ENCODE results near the gene ST3GAL2.

Gene ST3GAL2

GRCh38 chr16:70438969-70439862 lies at the start of gene ST3GAL2:
ST3GAL2 (minus strand) TSS chr16:70439100; CDS start chr16:70398530, 40,570 bp downstream.
- FAIRE-seq (no peak), DNase-seq (ENCODE audit: low spot score) (peak; percentile 95)

GRCh38 chr16:70484867-70485266 lies 46.0 kb upstream of the ST3GAL2 start:
- DNase-seq (ENCODE audit: low spot score) = no peak
- no peak for FAIRE-seq

GRCh38 chr16:70483426-70483825 lies 44.5 kb upstream of the ST3GAL2 start:
- FAIRE-seq = no peak
- DNase-seq (ENCODE audit: low spot score) = no peak

GRCh38 chr16:70482624-70483023 lies 43.7 kb upstream of the ST3GAL2 start:
- FAIRE-seq (no peak), DNase-seq (ENCODE audit: low spot score) (no peak)

- FAIRE-seq (no peak), DNase-seq (ENCODE audit: low spot score) (no peak)
Measured at GRCh38 chr16:70481929-70482536, 43.1 kb upstream of the ST3GAL2 start.

GRCh38 chr16:70480127-70481105 lies 41.5 kb upstream of the ST3GAL2 start:
- no peak for FAIRE-seq
- no peak for DNase-seq (ENCODE audit: low spot score)

GRCh38 chr16:70478912-70479341 lies 40.0 kb upstream of the ST3GAL2 start:
- FAIRE-seq = no peak
- no peak for DNase-seq (ENCODE audit: low spot score)

GRCh38 chr16:70478169-70478568 lies 39.3 kb upstream of the ST3GAL2 start:
- FAIRE-seq (no peak), DNase-seq (ENCODE audit: low spot score) (no peak)

- DNase-seq (ENCODE audit: low spot score) (peak; percentile 88), FAIRE-seq (no peak)
Measured at GRCh38 chr16:70476272-70477020, 37.5 kb upstream of the ST3GAL2 start.

GRCh38 chr16:70475054-70475871 lies 36.4 kb upstream of the ST3GAL2 start:
- FAIRE-seq (no peak), DNase-seq (ENCODE audit: low spot score) (no peak)

- FAIRE-seq (no peak), DNase-seq (ENCODE audit: low spot score) (no peak)
Measured at GRCh38 chr16:70474320-70475053, 35.6 kb upstream of the ST3GAL2 start.

- FAIRE-seq (no peak), DNase-seq (ENCODE audit: low spot score) (no peak)
Measured at GRCh38 chr16:70473446-70474319, 34.8 kb upstream of the ST3GAL2 start.

GRCh38 chr16:70472786-70473433 lies 34.0 kb upstream of the ST3GAL2 start:
- DNase-seq (ENCODE audit: low spot score) (no peak), FAIRE-seq (no peak)

GRCh38 chr16:70470927-70471341 lies 32.0 kb upstream of the ST3GAL2 start:
- DNase-seq (ENCODE audit: low spot score) = no peak

GRCh38 chr16:70470141-70470926 lies 31.4 kb upstream of the ST3GAL2 start:
- DNase-seq (ENCODE audit: low spot score) = no peak
- FAIRE-seq = no peak

More at GRCh38 chr16:70470927-70471341, 32.0 kb upstream of the ST3GAL2 start:
- no peak for FAIRE-seq

- FAIRE-seq (no peak), DNase-seq (ENCODE audit: low spot score) (no peak)
Measured at GRCh38 chr16:70468776-70469525, 30.1 kb upstream of the ST3GAL2 start.

All from urothelium cell line (cell line).